Measurements from ENCODE around the gene IGSF9.

DNA sequence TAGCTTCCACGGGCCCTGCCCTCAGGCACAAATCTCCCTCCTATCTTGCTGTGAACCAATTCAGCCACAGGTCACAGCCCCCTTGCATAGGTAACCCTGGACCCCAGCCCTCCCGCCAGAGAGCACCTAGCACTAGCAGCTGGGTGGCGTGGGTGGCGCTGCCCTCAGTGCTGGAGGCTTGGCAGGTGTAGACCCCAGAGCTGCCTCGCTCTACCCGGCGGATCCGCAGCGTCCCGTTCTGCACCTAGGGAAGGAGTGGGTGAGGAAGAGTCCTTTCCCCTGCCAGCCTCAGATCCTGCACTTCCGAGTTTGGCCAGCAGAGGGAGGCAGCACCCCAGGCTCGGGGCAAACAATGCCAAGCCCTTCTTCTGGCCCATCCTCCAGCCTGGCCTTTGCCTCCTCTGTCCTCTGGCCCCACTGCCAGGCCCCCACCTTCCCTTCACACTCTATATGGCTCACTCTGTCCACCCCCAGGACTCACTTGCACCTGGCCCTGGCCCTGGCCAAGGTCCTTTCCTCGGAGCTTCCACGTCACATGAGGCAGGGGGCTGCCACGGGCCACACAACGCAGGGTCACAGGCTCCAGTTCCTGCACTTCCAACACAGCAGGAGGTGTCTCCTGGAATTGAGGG lies 9.0 kb downstream of the IGSF9 start:
- TF ChIP-seq, protein P1, sequence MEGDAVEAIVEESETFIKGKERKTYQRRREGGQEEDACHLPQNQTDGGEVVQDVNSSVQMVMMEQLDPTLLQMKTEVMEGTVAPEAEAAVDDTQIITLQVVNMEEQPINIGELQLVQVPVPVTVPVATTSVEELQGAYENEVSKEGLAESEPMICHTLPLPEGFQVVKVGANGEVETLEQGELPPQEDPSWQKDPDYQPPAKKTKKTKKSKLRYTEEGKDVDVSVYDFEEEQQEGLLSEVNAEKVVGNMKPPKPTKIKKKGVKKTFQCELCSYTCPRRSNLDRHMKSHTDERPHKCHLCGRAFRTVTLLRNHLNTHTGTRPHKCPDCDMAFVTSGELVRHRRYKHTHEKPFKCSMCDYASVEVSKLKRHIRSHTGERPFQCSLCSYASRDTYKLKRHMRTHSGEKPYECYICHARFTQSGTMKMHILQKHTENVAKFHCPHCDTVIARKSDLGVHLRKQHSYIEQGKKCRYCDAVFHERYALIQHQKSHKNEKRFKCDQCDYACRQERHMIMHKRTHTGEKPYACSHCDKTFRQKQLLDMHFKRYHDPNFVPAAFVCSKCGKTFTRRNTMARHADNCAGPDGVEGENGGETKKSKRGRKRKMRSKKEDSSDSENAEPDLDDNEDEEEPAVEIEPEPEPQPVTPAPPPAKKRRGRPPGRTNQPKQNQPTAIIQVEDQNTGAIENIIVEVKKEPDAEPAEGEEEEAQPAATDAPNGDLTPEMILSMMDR (IDR thresholded peaks at IDR 0.05; ENCODE audit: low read depth, low read length) = peak; percentile 93
- TF ChIP-seq POLR2A (IDR thresholded peaks at IDR 0.05; ENCODE audit: extremely low read depth, insufficient read length) = no peak
- TF ChIP-seq MAX (IDR thresholded peaks at IDR 0.05; ENCODE audit: low read depth, low read length) = no peak
- TF ChIP-seq MYC (IDR thresholded peaks at IDR 0.05; ENCODE audit: low read depth, low read length) = no peak
